Activated CD4-positive, CD25-positive, alpha-beta regulatory T cell treated with anti-CD3 and anti-CD28 coated beads, Interleukin-2, amount 50 U/mL, for 16 hours (primary cell): Measurements from ENCODE around the gene ZNF578.
"Not testable (repeated sequence)": the region's sequence is repeated elsewhere in the genome, so short reads cannot be mapped to it uniquely, and the experiment has no call there.

Experiments used
- DNase-seq: peaks from one replicate; pipeline ENCODE4 v3.0.0-alpha.2; 2020; ENCODE audit warnings: low read depth, low spot score

ZNF578 gene

GRCh38 chr19:52453324-52454094 lies at the start of gene ZNF578:
Gene ZNF578, plus strand, starts transcription at chr19:52453553. Its CDS starts 48,293 bp downstream, at chr19:52501846.
- DNase-seq = peak; percentile 21

GRCh38 chr19:52410276-52410675 lies 43.1 kb upstream of the ZNF578 start:
- DNase-seq = no peak

DNA sequence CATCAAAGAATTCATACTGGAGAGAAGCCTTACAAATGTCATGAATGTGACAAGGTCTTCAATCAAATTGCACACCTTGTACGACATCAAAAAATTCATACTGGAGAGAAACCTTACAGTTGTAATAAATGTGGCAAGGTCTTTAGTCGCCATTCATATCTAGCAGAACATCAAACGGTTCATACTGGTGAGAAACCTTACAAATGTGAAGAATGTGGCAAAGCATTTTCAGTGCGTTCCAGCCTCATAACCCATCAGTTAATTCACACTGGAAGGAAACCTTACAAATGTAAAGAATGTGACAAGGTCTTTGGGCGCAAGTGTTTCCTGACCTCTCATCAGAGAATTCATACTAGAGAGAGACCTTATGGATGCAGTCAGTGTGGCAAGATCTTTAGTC lies 37.6 kb upstream of the ZNF578 start:
- no peak for DNase-seq

- no peak for DNase-seq
Measured at GRCh38 chr19:52428937-52429336, 24.4 kb upstream of the ZNF578 start, which contains the start of gene ZNF534. Gene ZNF534, plus strand, starts transcription at chr19:52429148. Its CDS starts 2,327 bp downstream, at chr19:52431475.

- DNase-seq = no peak
Measured at GRCh38 chr19:52442179-52442578, 11.2 kb upstream of the ZNF578 start.

GRCh38 chr19:52444506-52444905 lies 8.8 kb upstream of the ZNF578 start:
- no peak for DNase-seq

- no peak for DNase-seq
Measured at GRCh38 chr19:52451241-52451640, 2.1 kb upstream of the ZNF578 start.

DNA sequence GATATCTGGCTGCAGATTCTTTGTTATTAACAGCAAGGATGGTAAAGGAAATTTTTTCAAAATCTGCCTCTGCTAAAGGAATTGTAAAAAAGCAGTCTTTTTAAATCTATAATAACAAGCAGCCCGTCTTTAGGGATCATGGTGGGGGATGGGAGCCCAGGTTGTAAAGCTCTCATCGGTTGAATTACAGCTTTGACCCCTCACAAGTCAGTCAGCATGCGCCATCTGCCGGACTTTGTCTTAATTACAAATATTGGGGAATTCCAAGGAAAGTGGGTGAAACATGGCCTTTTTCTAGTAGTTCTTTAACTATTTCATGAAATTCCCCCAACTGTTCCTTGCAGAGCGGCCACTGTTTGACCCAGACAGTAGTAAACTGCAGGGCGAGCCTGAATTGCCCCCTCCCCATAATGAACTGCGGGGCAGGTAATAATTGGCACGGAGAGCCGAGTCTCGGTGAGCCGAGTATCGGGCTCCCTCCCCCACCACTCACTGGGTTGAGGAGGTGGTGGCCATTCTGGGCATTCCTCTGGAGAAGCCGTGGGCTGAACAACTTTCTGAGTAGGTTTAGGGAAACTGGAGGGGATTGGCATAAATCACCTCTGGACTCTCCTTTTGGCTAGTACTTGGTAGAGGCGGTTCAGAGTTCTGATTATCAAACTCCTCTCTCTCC lies 11.6 kb downstream of the ZNF578 start:
- DNase-seq = no peak

DNA sequence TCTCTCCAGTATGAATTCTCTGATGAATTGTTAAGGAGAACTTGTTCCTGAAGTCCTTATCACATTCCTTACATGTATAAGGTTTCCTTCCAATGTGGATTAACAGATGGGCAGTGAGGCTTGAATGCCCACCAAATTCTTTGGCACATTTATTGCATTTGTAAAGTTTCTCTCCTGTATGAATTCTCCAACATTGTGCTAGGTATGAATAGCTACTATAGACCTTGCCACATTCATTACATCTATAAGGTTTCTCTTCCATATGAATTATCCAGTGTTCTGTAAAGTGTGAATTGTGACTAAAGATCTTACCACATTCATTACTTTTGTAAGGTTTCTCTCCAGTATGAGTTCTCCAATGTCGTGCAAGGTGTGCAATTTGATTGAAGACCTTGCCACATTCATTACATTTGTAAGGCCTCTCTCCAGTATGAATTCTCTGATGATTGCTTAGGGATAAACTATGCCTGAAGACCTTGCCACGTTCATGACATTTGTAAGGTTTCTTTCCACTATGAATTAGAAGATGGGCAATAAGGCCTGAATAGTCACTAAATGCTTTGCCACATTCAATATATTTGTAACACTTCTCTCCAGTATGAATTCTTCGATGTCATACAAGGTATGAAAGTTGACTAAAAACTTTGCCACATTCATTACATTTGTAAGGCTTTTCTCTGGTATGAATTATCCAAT lies 20.4 kb downstream of the ZNF578 start:
- no peak for DNase-seq

DNA sequence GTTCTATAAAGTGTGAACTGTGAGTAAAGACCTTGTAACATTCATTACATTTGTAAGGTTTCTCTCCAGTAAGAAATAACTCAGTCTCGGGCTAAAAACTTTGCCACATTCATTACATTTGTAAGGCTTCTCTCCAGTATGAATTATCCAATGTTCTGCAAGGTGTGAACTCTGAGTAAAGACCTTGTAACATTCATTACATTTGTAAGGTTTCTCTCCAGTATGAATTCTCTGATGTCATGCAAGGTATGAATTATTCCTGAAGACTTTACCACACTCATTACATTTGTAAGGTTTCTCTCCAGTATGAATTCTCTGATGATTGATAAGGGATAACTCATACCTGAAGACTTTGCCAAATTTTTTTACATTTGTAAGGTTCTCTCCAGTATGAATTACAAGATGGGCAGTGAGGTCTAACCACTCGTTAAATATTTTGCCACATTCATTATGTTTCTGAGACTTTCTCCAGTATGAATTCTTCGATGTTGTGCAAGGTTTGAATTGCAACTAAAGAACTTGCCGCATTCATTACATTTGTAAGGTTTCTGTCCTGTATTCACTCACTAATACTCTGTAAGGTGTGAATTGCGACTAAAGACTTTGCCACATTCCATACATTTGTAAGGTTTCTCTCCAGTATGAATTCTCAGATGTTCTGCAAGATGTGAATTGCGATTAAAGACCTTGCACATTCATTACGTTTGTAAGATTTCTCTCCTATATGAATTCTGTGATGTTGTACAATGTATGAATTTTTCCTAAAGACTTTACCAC lies 21.2 kb downstream of the ZNF578 start:
- DNase-seq = no peak

- not testable (repeated sequence) for DNase-seq
Measured at GRCh38 chr19:52484111-52484743, 30.9 kb downstream of the ZNF578 start.

DNA sequence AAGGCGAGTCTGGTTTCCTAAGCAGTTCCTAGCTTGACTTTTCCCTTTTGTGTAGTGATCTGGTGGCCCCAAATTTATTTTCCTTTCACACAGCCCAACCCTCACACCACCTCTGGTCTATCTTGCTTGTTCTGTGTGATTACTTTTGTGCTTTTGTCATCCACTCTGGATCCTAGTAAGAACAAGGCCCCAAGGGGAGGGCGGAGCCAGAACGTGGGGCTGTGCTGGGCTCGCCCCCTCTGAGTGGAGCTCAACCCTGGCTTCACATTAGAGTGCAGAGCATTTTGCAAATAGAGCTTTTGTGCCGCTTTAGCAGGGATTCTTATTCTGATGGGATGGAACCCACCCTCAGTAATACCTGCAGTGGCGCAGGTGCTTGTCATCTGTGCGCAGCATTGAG lies 31.7 kb downstream of the ZNF578 start:
- not testable (repeated sequence) for DNase-seq

DNA sequence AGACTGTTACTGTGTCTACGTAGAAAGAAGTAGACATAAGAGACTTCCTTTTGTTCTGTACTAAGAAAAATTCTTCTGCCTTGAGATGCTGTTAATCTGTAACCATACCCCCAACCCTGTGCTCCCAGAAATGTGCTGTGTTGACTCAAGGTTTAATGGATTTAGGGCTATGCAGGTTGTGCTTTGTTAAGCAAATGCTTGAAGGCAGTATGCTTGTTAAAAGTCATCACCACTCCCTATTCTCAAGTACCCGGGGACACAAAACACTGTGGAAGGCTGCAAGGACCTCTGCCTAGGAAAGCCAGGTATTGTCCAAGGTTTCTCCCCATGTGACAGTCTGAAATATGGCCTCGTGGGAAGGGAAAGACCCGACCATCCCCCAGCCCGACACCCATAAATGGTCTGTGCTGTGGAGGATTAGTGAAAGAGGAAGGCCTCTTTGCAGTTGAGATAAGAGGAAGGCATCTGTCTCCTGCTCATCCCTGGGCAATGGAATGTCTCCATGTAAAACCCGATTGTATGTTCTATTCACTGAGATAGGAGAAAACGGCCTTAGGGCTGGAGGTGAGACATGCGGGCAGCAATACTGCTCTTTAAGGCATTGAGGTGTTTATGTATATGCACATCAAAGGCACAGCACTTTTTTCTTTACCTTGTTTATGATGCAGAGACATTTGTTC lies 32.3 kb downstream of the ZNF578 start:
- not testable (repeated sequence) for DNase-seq

DNA sequence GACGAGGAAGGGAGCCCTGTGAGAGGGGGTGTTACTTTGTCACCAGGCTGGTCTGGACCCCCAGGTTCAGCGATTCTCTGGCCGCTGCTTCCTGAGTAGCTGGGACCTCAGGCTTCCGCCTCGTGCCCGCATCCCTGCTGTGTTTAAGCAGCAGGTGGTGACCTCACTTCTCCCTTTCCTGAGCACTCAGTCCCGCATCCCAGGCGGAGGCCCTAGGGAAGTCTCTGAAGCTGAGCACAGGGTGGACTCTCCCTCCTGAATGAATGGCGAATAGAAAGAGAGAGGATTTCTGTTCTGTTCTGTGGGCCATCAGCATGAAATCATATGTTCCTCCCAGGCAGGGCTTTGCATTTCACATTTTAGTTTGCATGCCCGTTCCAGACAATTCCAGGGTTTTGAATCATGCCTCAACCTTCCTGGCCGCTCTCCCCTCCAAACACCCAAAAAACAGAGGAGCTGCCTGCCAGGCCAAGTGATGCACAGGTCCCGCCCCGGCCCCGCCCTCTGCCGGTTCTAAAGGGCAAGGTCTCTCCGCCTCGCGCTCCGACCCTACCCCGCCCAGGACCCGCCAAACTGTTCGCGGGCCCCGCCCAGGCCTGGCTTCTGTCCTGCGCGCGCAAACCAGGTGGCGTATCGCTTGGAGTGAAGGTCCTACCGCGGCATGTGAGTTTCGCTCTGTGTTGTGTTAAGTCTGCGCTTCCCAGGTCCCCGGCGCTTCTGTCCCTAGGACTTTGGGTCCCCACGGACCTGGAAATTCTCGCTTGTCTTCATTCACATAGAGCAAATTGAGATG lies 39.0 kb downstream of the ZNF578 start:
- DNase-seq = no peak

DNA sequence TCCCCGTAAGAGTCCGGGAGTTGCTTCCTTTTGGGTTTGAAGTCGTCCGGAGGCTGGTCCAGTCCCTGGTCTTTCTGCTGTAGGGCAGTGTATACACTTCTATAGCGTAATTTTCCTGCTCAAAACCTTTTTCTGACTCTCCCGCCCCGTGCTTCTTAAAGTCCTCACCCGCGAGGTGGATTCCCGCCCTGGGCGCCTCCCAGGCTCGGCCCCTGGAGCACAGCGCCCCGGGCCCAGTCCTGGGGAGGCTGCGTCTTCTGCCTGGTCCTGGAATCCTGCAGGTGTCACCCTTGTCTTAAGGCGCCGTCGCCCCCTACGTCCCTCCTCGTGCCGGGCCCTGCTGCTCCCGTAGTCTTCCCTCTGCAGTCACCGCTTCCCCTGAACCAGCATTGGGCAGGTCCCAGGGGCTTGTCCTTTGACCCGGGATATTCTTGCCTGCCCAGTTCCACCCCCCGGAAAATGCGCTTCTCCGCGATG lies 39.7 kb downstream of the ZNF578 start:
- no peak for DNase-seq

DNA sequence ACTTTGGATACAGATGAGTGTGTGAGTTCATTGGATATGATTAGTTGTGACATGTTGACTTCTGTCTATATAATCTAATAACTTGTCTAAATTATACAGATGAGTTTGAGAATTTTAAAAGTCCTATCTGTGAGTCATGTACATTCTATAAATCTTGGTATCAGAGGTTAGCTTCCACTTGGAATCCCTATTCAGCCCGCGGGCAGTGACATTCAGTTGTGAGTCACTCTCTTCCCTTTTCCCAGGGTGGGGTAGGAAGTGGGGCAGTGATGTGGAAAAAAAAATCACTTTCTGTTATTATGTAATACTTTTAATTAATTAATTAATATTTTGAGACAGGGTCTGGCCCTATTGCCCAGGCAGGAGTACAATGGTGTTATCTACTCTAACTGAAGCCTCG lies 41.2 kb downstream of the ZNF578 start:
- no peak for DNase-seq

DNA sequence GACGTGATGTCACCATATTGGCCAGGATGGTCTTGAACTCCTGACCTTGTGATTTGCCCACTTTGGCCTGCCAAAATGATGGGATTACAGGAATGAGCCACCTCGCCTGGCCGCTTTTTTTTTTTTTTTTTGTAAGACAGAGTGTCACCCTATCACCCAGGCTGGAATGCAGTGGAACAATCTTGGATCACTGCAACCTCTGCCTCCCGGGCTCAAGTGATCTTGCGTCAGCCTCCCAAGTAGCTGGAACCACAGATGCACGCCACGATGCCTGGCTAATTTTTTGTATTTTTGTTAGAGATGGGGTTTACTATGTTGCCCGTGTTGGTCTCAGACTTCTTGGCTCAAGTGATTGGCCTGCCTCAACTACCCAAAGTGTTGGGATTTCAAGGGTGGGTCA lies 45.2 kb downstream of the ZNF578 start:
- DNase-seq = no peak

- not testable (repeated sequence) for DNase-seq
Measured at GRCh38 chr19:52500474-52500873, 47.1 kb downstream of the ZNF578 start.

GRCh38 chr19:52500991-52501390 lies 47.6 kb downstream of the ZNF578 start:
- DNase-seq = not testable (repeated sequence)

GRCh38 chr19:52507266-52507665 lies 53.9 kb downstream of the ZNF578 start:
- no peak for DNase-seq
